Uterus (tissue), 4 donors: ENCODE data around the gene TBC1D9. TPM values are rescaled to one million over a fixed set of nuclear protein-coding genes. Genes with fewer than 3 reads are reported as not detected.

Experiments
- DNase-seq, 2 donors: peaks; one replicate each; pipeline ENCODE4 v3.0.0-alpha.2; 2019 to 2020
- H3K27ac ChIP-seq, 2 donors: fragments of 200-600 bp; sonication (generic); 1 replicate in 1 of 2; 2 replicates in 1 of 2; pipeline ENCODE4 v1.5.1; 2016 to 2018
- H3K27me3 ChIP-seq, 2 donors: fragments of 200-600 bp; sonication (generic); one replicate each; pipeline ENCODE4 v1.5.1; 2018 to 2019; ENCODE audit warnings: control low read depth in 1 of 2
- H3K36me3 ChIP-seq, 2 donors: fragments of 200-600 bp; sonication (generic); one replicate each; pipeline ENCODE4 v1.5.1; 2019; ENCODE audit warnings: control low read depth in 1 of 2
- H3K4me1 ChIP-seq, 2 donors: fragments of 200-600 bp; sonication (generic); one replicate each; pipeline ENCODE4 v1.5.1; 2018 to 2019; ENCODE audit warnings: control low read depth in 1 of 2
- H3K4me3 ChIP-seq, 2 donors: fragments of 200-600 bp; sonication (generic); 1 replicate in 1 of 2; 2 replicates in 1 of 2; pipeline ENCODE4 v1.5.1; 2018 to 2019; ENCODE audit warnings: mild to moderate bottlenecking in 1 of 2
- H3K9me3 ChIP-seq, 2 donors: fragments of 200-600 bp; sonication (generic); one replicate each; pipeline ENCODE4 v1.5.1; 2019; ENCODE audit warnings: control low read depth in 1 of 2
- CTCF ChIP-seq, 4 experiments: fragments of 200-600 bp in 2 of 4; fragments of 450-650 bp in 2 of 4; sonication (generic) in 2 of 4; IDR thresholded peaks; one replicate each; pipeline ENCODE4 v1.5.1; 2016 to 2019; ENCODE audit warnings: antibody characterized with exemption in 4 of 4, mild to moderate bottlenecking in 2 of 4, moderate library complexity in 1 of 4
- POLR2A ChIP-seq, 2 donors: fragments of 450-650 bp; IDR thresholded peaks; one replicate each; pipeline ENCODE4 v1.6.1; 2016; ENCODE audit warnings: antibody characterized with exemption in 2 of 2, mild to moderate bottlenecking in 1 of 2, moderate library complexity in 1 of 2
- intact Hi-C: fragments of 100-400 bp; cut with DNase I; formaldehyde crosslinking; loops from one replicate; pipeline ENCODE4 v1.15.1; 2023; ENCODE audit warnings: low total_unique reads
- total RNA-seq, 4 donors: library from RNA; depleted of rRNA in 3 of 4; stranded (reverse); fragments of >200 nt in 3 of 4; gene quantifications; one replicate each; pipeline versions ENCODE4 v1.1.0 to v1.2.4, GENCODE V29; 2014 to 2023
- donor health status: DM: yes; HTN: yes; CAD: no.

TBC1D9 gene
- total RNA-seq, 4 donors from 2014 or later: 3.8 to 48.8 (median 13.3) TPM

- H3K9me3 ChIP-seq: no peaks in the 10 kb centered on the region
- TF ChIP-seq CTCF (IDR thresholded peaks at IDR 0.05) (no peak), POLR2A (IDR thresholded peaks at IDR 0.05) (no peak)
- H3K36me3 ChIP-seq: no peaks in the 10 kb centered on the region
- no peak overlapping the region for H3K4me3 ChIP-seq
- H3K4me1 ChIP-seq: no peaks in the 10 kb centered on the region
- H3K27me3 ChIP-seq: no peaks in the 10 kb centered on the region
- H3K27ac ChIP-seq: no peak overlapping the region
- intact Hi-C loops: no loop called here
- DNase-seq: no peak
These were observed 133.7 kb downstream of the TBC1D9 start for GRCh38 chr4:140622333-140622958.

- TF ChIP-seq CTCF (IDR thresholded peaks at IDR 0.05) (no peak), POLR2A (IDR thresholded peaks at IDR 0.05) (no peak)
- Histone ChIP-seq H3K9me3 (no peaks in the 10 kb centered on the region), H3K27ac (no peak overlapping the region), H3K4me3 (no peak overlapping the region), H3K4me1 (no peaks in the 10 kb centered on the region), H3K36me3 (no peaks in the 10 kb centered on the region), H3K27me3 (no peaks in the 10 kb centered on the region)
- intact Hi-C loops: no loop called here
- no peak for DNase-seq
These were observed 135.0 kb downstream of the TBC1D9 start for GRCh38 chr4:140621161-140621560.

GRCh38 chr4:140617499-140618248 is 138.5 kb downstream of the TBC1D9 start:
- no peaks in the 10 kb centered on the region for H3K9me3 ChIP-seq
- intact Hi-C loops: no loop called here
- no peaks in the 10 kb centered on the region for H3K27me3 ChIP-seq
- no peaks in the 10 kb centered on the region for H3K4me1 ChIP-seq
- H3K4me3 ChIP-seq: no peak overlapping the region
- H3K36me3 ChIP-seq: no peaks in the 10 kb centered on the region
- TF ChIP-seq CTCF (IDR thresholded peaks at IDR 0.05) (no peak), POLR2A (IDR thresholded peaks at IDR 0.05) (no peak)
- no peak overlapping the region for H3K27ac ChIP-seq
- DNase-seq: no peak

GRCh38 chr4:140615451-140615850 is 140.7 kb downstream of the TBC1D9 start:
- no peaks in the 10 kb centered on the region for H3K36me3 ChIP-seq
- no peak for TF ChIP-seq CTCF (IDR thresholded peaks at IDR 0.05)
- TF ChIP-seq POLR2A (IDR thresholded peaks at IDR 0.05): no peak
- no peaks in the 10 kb centered on the region for H3K27me3 ChIP-seq
- no peaks in the 10 kb centered on the region for H3K4me1 ChIP-seq
- intact Hi-C loops: no loop called here
- H3K9me3 ChIP-seq: no peaks in the 10 kb centered on the region
- H3K27ac ChIP-seq: no peak overlapping the region
- no peak for DNase-seq
- H3K4me3 ChIP-seq: no peak overlapping the region

GRCh38 chr4:140612357-140612756 is 143.8 kb downstream of the TBC1D9 start:
- Histone ChIP-seq H3K4me1 (no peaks in the 10 kb centered on the region), H3K27me3 (no peaks in the 10 kb centered on the region), H3K27ac (no peak overlapping the region), H3K9me3 (no peaks in the 10 kb centered on the region), H3K36me3 (no peaks in the 10 kb centered on the region), H3K4me3 (no peak overlapping the region)
- DNase-seq: no peak
- intact Hi-C loops: no loop called here
- TF ChIP-seq POLR2A (IDR thresholded peaks at IDR 0.05) (no peak), CTCF (IDR thresholded peaks at IDR 0.05) (no peak)
